ENCODE measurements around the gene PRRC2C. TPM values are rescaled to one million over a fixed set of nuclear protein-coding genes. Genes with fewer than 3 reads are reported as not detected.

PRRC2C gene
- polyA plus RNA-seq, 2 of the 4 experiments (the other 2 are of a cell fraction) = 50.3 to 96.3 TPM

DNA sequence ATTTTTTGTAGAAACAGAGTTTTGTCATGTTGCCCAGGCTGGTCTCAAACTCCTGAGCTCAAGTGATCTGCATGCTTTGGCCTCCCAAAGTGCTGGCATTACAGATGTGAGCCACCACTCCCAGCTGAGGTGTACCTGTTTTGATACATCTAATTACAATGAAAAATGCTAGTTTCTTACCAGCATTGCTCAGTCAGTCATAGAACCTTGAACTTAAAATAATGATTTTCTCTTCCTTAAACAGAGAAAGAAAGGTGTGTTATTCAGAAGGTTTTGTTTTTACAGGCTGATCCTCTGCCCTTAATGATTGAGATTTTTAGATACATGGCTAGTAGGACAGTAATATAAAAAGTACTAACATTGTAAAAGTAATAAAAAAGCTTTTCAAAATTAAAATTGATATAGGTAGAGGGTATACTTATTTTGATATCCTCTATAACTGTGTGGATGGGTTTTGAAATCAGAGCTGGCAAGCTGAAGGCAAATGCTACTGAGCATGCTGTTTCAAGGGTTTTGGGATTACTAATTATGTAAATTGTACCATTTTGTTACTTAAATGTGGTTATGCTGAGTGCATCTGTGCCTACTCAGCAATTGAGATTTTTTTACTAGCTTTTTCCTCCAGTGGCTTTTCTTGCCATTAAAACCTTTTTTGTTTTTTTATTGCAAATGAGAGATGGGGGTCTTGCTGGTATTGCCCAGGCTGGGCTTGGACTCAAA lies 16.1 kb downstream of the PRRC2C start:
- H3K27ac ChIP-seq = no peak overlapping the region
- FAIRE-seq = no peak
- no peak overlapping the region for H3K4me2 ChIP-seq
- TF ChIP-seq HDAC2 (IDR thresholded peaks at IDR 0.05) (no peak), TFCP2L1 (CRISPR knock-in tag; IDR thresholded peaks at IDR 0.05) (no peak), TP53 (CRISPR knock-in tag; IDR thresholded peaks at IDR 0.05) (no peak), EHF (CRISPR knock-in tag; IDR thresholded peaks at IDR 0.05) (no peak), MAFK (IDR thresholded peaks at IDR 0.05; ENCODE audit: partially characterized antibody) (no peak), CEBPB (IDR thresholded peaks at IDR 0.05) (no peak), EP300 (IDR thresholded peaks at IDR 0.05) (no peak), KDM1A (IDR thresholded peaks at IDR 0.05; ENCODE audit: low read depth) (no peak), RFX5 (IDR thresholded peaks at IDR 0.05) (no peak), FOSL2 (IDR thresholded peaks at IDR 0.05) (no peak), FOSL2 (CRISPR knock-in tag; IDR thresholded peaks at IDR 0.05) (no peak)
- no peak overlapping the region for H3K4me3 ChIP-seq
- peaks cover 3% of the 10 kb centered on the region; the same call in 2 of the 3 replicates for H3K4me1 ChIP-seq
- DNase-seq (ENCODE audit: low read depth in 1 of 2, low spot score in 1 of 2) = no peak
- no peaks in the 10 kb centered on the region for H3K9me3 ChIP-seq
- CTCF ChIA-PET = interaction anchor here (1.4 kb wide), 2 partner anchors 10 to 16 kb away, joined by 3 to 5 read pairs; partner anchors contain the start of gene PRRC2C
- POLR2A ChIA-PET = interaction anchor here (1.0 kb wide), 1 partner anchor 10 kb away, joined by 3 read pairs; no protein-coding TSS in a partner anchor
- no peak for ATAC-seq

DNA sequence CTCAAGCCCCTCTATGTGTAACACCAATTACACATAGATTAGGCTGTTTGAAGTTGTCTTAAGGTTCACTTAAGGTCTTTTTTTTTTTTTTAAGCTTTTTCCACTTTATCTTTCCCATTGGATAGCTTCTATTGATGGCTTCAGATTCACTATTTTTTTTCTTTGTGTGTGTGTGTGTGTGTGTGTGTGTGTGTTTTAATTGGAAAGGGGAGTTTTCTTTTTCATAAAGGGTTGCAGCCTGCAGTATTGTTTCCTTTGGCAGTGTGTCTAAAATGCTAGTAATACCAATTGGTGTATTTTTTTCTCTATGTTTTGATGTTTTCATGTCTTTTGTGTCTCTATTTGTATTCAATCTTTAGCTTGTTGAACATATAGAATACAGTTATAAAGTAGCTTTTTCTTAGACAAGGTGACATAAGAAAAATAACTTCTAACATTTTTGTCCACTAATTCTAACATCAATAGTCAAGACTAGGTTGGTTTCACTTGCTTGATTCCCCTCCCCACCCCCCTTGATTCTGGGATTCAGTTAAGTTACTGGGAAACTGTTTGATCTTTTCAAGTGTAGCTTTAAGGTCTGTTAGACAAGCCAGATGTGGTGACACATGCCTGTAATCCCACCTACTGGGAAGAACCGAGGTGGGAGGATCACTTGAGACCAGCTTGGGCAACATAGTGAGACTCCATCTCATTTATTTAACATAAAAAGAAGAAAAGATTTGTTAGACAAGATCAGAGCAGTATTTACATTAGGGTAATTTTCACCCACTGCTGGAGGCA lies 21.4 kb downstream of the PRRC2C start:
- no peak for DNase-seq (ENCODE audit: low read depth in 1 of 2, low spot score in 1 of 2)
- ATAC-seq = peak in 1 of 2 experiments; percentile 27; a peak in 1 of 6 replicates
- no peak for FAIRE-seq
- ChIA-PET POLR2A (no interaction called here), CTCF (interaction anchor here (0.6 to 1.0 kb wide), 2 partner anchors 22 to 23 kb away, joined by 3 to 4 read pairs; no protein-coding TSS in a partner anchor)
- Histone ChIP-seq H3K4me3 (no peak overlapping the region), H3K4me2 (no peak overlapping the region), H3K9me3 (no peaks in the 10 kb centered on the region), H3K27ac (no peak overlapping the region), H3K4me1 (peaks cover 12% of the 10 kb centered on the region; the same call in 1 of the 3 replicates)
- no peak for TF ChIP-seq CHD2 (IDR thresholded peaks at IDR 0.05; ENCODE audit: low read length, partially characterized antibody)
- TF ChIP-seq HES2 (IDR thresholded peaks at IDR 0.05) = no peak
- no peak for TF ChIP-seq EHF (CRISPR knock-in tag; IDR thresholded peaks at IDR 0.05)
- TF ChIP-seq POLR2A (IDR thresholded peaks at IDR 0.05; ENCODE audit: low read length) = no peak
- no peak for TF ChIP-seq HEYL (CRISPR knock-in tag; IDR thresholded peaks at IDR 0.05)
- no peak for TF ChIP-seq HOXB5 (CRISPR knock-in tag; IDR thresholded peaks at IDR 0.05)
- TF ChIP-seq HOXB13 (CRISPR knock-in tag; IDR thresholded peaks at IDR 0.05; ENCODE audit: low read depth) = no peak
- TF ChIP-seq ZC3H11A (IDR thresholded peaks at IDR 0.05) = no peak
- no peak for TF ChIP-seq ZSCAN20 (CRISPR knock-in tag; IDR thresholded peaks at IDR 0.05)
- TF ChIP-seq POLR2AphosphoS2 (conservative IDR thresholded peaks at IDR 0.05; ENCODE audit: low read length) = no peak
- 22% methylated on average over 1 of the region's 1 CpG for WGBS (ENCODE audit: missing lambda C conversion rate)

GRCh38 chr1:171507435-171507834 lies 22.1 kb downstream of the PRRC2C start:
- no peak for DNase-seq (ENCODE audit: low read depth in 1 of 2, low spot score in 1 of 2)
- no peak for FAIRE-seq
- Histone ChIP-seq H3K4me1 (peaks cover 12% of the 10 kb centered on the region; the same call in 1 of the 3 replicates), H3K27ac (no peak overlapping the region), H3K9me3 (no peaks in the 10 kb centered on the region), H3K4me2 (no peak overlapping the region), H3K4me3 (no peak overlapping the region)
- ChIA-PET POLR2A (no interaction called here), CTCF (interaction anchor here (0.6 to 1.1 kb wide), 2 partner anchors 9 to 23 kb away, joined by 3 read pairs; no protein-coding TSS in a partner anchor)
- 0 out of 6 replicates have a peak, but pooled peaks of 1 of the 2 experiments have one; percentile 20 for ATAC-seq
- WGBS (ENCODE audit: missing lambda C conversion rate) = 86% methylated on average over 4 of the region's 4 CpGs
- TF ChIP-seq RCOR1 (IDR thresholded peaks at IDR 0.05; ENCODE audit: low read depth, low read length) (no peak), CHD2 (IDR thresholded peaks at IDR 0.05; ENCODE audit: low read length, partially characterized antibody) (no peak), SMC3 (IDR thresholded peaks at IDR 0.05) (no peak), NFE2L2 (conservative IDR thresholded peaks at IDR 0.05; ENCODE audit: low read length) (no peak), E2F6 (IDR thresholded peaks at IDR 0.05; ENCODE audit: borderline replicate concordance, low read depth) (no peak), HOXA7 (CRISPR knock-in tag; IDR thresholded peaks at IDR 0.05) (no peak), HMGXB4 (CRISPR knock-in tag; IDR thresholded peaks at IDR 0.05; ENCODE audit: borderline replicate concordance) (no peak), PBX3 (IDR thresholded peaks at IDR 0.05) (no peak), FOSB (CRISPR knock-in tag; IDR thresholded peaks at IDR 0.05) (no peak), PHF8 (IDR thresholded peaks at IDR 0.05; ENCODE audit: borderline replicate concordance, low read depth) (no peak)
- TF ChIP-seq, protein P1, sequence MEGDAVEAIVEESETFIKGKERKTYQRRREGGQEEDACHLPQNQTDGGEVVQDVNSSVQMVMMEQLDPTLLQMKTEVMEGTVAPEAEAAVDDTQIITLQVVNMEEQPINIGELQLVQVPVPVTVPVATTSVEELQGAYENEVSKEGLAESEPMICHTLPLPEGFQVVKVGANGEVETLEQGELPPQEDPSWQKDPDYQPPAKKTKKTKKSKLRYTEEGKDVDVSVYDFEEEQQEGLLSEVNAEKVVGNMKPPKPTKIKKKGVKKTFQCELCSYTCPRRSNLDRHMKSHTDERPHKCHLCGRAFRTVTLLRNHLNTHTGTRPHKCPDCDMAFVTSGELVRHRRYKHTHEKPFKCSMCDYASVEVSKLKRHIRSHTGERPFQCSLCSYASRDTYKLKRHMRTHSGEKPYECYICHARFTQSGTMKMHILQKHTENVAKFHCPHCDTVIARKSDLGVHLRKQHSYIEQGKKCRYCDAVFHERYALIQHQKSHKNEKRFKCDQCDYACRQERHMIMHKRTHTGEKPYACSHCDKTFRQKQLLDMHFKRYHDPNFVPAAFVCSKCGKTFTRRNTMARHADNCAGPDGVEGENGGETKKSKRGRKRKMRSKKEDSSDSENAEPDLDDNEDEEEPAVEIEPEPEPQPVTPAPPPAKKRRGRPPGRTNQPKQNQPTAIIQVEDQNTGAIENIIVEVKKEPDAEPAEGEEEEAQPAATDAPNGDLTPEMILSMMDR (IDR thresholded peaks at IDR 0.05) = no peak

All from A549 (cell line).